Measurements from ENCODE around the gene JUND. TPM values are rescaled to one million over a fixed set of nuclear protein-coding genes. Genes with fewer than 3 reads are reported as not detected.

Gene JUND
- total and polyA plus RNA-seq, 2 of the 8 experiments (the other 6 are each of a cell fraction or from before 2014, with no cell fraction given), result 54.0 to 77.5 TPM

DNA sequence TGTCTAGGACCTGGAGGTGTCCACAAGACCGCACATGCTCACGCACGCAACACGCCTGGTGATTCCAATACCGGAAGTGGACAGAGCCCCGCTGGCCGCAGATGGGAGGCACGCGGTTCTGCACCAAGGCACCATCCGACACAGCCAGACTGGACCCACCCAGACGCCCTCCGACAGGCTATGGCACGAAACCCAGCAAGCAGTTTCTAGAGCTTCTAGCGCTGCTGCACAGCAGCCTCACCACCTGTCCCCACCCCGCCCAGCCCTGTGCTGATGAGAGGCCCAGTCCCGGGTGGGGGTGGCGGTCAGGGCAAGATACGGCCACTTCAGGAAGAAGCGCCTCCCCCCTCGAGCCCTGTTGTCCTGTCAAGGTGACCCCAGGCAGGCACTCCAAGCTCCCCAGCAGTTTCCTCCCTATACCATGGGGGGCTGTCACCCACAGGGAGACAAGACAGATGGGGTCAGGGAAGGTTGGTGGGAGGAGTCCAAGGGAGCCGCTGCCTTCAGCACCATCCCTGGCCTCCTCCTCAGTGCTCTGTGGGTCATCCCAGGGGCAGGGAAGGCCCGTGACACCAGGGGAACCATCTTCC is 30.2 kb upstream of the JUND start:
- H3K9me3 ChIP-seq (ENCODE audit: insufficient read depth in 2 of 2, low read depth in 1 of 2, low read length in 1 of 2), result no peaks in the 10 kb centered on the region
- H3K9ac ChIP-seq (replicated peaks in 1 of 4; ENCODE audit: extremely low read depth in 1 of 4, low read depth in 3 of 4, low read length in 3 of 4), result no peak overlapping the region; a peak in 1 of 7 replicates
- H3K27me3 ChIP-seq (replicated peaks in 1 of 4; ENCODE audit: control insufficient read depth in 3 of 4, extremely low read depth in 1 of 4, insufficient read depth in 3 of 4, low read length in 3 of 4), result no peaks in the 10 kb centered on the region
- no peak for DNase-seq (ENCODE audit: low read depth in 1 of 2, low spot score in 2 of 2)
- H4K8ac ChIP-seq (ENCODE audit: extremely low read depth, insufficient read depth, low read length), result no peak overlapping the region; the same call in 1 of the 2 replicates
- H3K79me2 ChIP-seq (ENCODE audit: control insufficient read depth in 1 of 2, insufficient read depth in 2 of 2, low read length in 2 of 2), result peaks cover 0 to 7% of the 10 kb centered on the region in 2 experiments; a peak in 1 of 4 replicates
- H3K27ac ChIP-seq (ENCODE audit: low read depth, low read length), result no peak overlapping the region; the same call in 1 of the 2 replicates
- H2AFZ ChIP-seq (ENCODE audit: low read length), result no peak overlapping the region
- no peak overlapping the region for H3K4me2 ChIP-seq (ENCODE audit: insufficient read depth in 1 of 2, low read depth in 2 of 2, low read length in 2 of 2)
- no peak overlapping the region for H3K14ac ChIP-seq (ENCODE audit: insufficient read length)
- no peak overlapping the region for H2BK20ac ChIP-seq (ENCODE audit: low read length)
- H3K4me3 ChIP-seq (ENCODE audit: extremely low read depth in 1 of 4, insufficient read depth in 2 of 4, low read depth in 3 of 4, low read length in 4 of 4), result no peak overlapping the region
- FAIRE-seq, result no peak
- peak overlapping the region; percentile 8; the same call in 1 of the 2 replicates for H2BK5ac ChIP-seq (ENCODE audit: low read depth, low read length)
- no peak overlapping the region for H4K5ac ChIP-seq (ENCODE audit: insufficient read length, low read depth, low read length)
- H3K4ac ChIP-seq (replicated peaks; ENCODE audit: insufficient read length, low read depth, low read length), result no peak overlapping the region
- ChIA-PET CTCF (ENCODE audit: partially characterized antibody) (interaction anchor here (0.6 to 13.7 kb wide), 8 partner anchors 10 to 215 kb away, joined by 3 to 242 read pairs (median 4); partner anchors contain the start of genes IQCN, JUND and SSBP4), POLR2A (ENCODE audit: partially characterized antibody) (interaction anchor here (1.1 to 13.8 kb wide), 3 partner anchors 10 to 49 kb away, joined by 3 to 200 read pairs (median 32); partner anchors contain the start of genes JUND and LSM4)
- H2BK120ac ChIP-seq (replicated peaks; ENCODE audit: low read depth, low read length), result no peak overlapping the region
- no peak overlapping the region for H2AK5ac ChIP-seq (ENCODE audit: low read depth, low read length)
- no peak overlapping the region for H3K56ac ChIP-seq (replicated peaks; ENCODE audit: insufficient read length, low read depth, low read length)
- no peak overlapping the region for H2BK12ac ChIP-seq (ENCODE audit: low read depth, low read length)
- no peaks in the 10 kb centered on the region; the same call in 1 of the 2 replicates for H3K79me1 ChIP-seq (ENCODE audit: low read depth, low read length)
- H3K36me3 ChIP-seq (ENCODE audit: control insufficient read depth in 2 of 4, insufficient read depth in 4 of 4, low read length in 3 of 4), result peaks cover 15 to 76% (median 47%) of the 10 kb centered on the region in 4 experiments
- WGBS, 2 experiments (ENCODE audit: extremely low coverage in 1 of 2, insufficient coverage in 1 of 2, insufficient read length in 1 of 2, insufficient replicate concordance in 2 of 2, low coverage in 1 of 2, low lambda C conversion rate in 2 of 2, missing lambda C conversion rate in 1 of 2), result 90% methylated on average over 21 of the region's 22 CpGs; no CpG with 5 or more reads in 1 of the 2 experiments
- H4K20me1 ChIP-seq (replicated peaks in 1 of 2; ENCODE audit: control insufficient read depth in 1 of 2, insufficient read depth in 2 of 2, low read length in 2 of 2), result peaks cover 0 to 14% of the 10 kb centered on the region in 2 experiments
- no peak overlapping the region for H2BK15ac ChIP-seq (ENCODE audit: low read length)
- H3K23ac ChIP-seq (ENCODE audit: insufficient read length), result no peak overlapping the region
- H3K4me1 ChIP-seq (replicated peaks in 1 of 4; ENCODE audit: control insufficient read depth in 3 of 4, insufficient read depth in 4 of 4, low read length in 3 of 4), result no peaks in the 10 kb centered on the region; a peak in 2 of 7 replicates
- H3K18ac ChIP-seq (ENCODE audit: extremely low read depth, low read length), result no peak overlapping the region
- H4K91ac ChIP-seq (replicated peaks; ENCODE audit: insufficient read length, low read length), result no peak overlapping the region
- no peaks in the 10 kb centered on the region for H3K23me2 ChIP-seq (ENCODE audit: low read depth, low read length)
- TF ChIP-seq CBX5 (IDR thresholded peaks at IDR 0.05; ENCODE audit: low read depth, low read length) (no peak), YY1 (IDR thresholded peaks at IDR 0.05; ENCODE audit: low read depth, low read length) (no peak), EP300 (IDR thresholded peaks at IDR 0.05; ENCODE audit: borderline replicate concordance in 1 of 2, low read depth in 2 of 2, low read length in 2 of 2) (no peak), EGR1 (IDR thresholded peaks at IDR 0.05; ENCODE audit: borderline replicate concordance, low read depth, low read length) (no peak), SP4 (IDR thresholded peaks at IDR 0.05; ENCODE audit: low read length) (no peak), SIX5 (IDR thresholded peaks at IDR 0.05; ENCODE audit: low read depth, low read length) (no peak), HDAC6 (IDR thresholded peaks at IDR 0.05; ENCODE audit: low read depth, low read length) (no peak), PHF8 (conservative IDR thresholded peaks at IDR 0.05; ENCODE audit: low read depth, low read length) (no peak), TEAD4 (IDR thresholded peaks at IDR 0.05; ENCODE audit: low read depth, low read length) (no peak), RNF2 (IDR thresholded peaks at IDR 0.05; ENCODE audit: borderline replicate concordance, low read depth, low read length, missing control alignments, poor library complexity, severe bottlenecking) (no peak)

Measured in H1 (cell line).